EL (cell line): Measurements from ENCODE around the gene UCKL1.
"Not testable (repeated sequence)": the region's sequence is repeated elsewhere in the genome, so short reads cannot be mapped to it uniquely, and the experiment has no call there.

Experiments
- DNase-seq: peaks from one replicate; pipeline ENCODE4 v3.0.0-alpha.2; 2016

UCKL1 gene

GRCh38 chr20:63955827-63956663, at the start of gene UCKL1:
UCKL1 (minus strand) TSS chr20:63956416; CDS start chr20:63956372, 44 bp downstream.
- peak; percentile 86 for DNase-seq

DNA sequence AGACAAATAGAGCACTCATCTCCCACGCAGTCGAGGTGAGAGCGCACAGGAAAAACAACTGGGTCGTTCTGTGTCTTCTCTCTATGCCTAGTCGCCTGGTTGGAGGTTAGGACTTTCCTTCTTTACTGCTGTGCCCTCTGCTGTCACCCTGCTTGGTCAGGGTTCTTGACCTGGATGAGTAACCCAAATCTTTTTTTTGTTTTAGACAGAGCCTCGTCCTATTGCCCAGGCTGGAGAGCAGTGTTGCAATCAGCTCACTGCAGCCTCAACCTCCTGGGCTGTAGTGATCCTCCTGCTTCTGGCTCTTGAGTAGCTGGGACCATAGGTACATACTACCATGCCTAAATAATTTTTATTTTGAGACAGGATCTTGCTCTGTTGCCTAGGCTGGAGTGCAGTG, 49.2 kb upstream of the UCKL1 start:
- DNase-seq: no peak

- DNase-seq: no peak
These were observed 47.9 kb upstream of the UCKL1 start for GRCh38 chr20:64003960-64004725.

- no peak for DNase-seq
These were observed 45.4 kb upstream of the UCKL1 start for GRCh38 chr20:64001607-64002011.

DNA sequence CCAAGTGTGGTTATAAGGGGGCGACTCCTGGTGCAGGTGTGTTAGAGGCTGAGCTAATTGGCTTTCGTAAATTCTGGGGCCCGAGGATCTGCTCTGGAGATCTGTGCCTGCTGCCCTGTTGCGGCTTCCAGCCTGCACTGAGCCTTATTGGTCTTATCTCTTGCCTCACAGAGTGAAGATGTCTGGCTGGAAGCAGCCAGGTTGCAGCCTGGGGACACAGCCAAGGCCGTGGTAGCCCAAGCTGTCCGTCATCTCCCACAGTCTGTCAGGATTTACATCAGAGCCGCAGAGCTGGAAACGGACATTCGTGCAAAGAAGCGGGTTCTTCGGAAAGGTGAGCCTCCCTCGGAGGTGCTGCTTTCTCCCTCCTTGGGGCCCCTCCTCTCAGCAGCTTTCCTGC, 44.7 kb upstream of the UCKL1 start:
- no peak for DNase-seq

- DNase-seq: no peak
These were observed 26.7 kb upstream of the UCKL1 start for GRCh38 chr20:63982937-63983336.

DNA sequence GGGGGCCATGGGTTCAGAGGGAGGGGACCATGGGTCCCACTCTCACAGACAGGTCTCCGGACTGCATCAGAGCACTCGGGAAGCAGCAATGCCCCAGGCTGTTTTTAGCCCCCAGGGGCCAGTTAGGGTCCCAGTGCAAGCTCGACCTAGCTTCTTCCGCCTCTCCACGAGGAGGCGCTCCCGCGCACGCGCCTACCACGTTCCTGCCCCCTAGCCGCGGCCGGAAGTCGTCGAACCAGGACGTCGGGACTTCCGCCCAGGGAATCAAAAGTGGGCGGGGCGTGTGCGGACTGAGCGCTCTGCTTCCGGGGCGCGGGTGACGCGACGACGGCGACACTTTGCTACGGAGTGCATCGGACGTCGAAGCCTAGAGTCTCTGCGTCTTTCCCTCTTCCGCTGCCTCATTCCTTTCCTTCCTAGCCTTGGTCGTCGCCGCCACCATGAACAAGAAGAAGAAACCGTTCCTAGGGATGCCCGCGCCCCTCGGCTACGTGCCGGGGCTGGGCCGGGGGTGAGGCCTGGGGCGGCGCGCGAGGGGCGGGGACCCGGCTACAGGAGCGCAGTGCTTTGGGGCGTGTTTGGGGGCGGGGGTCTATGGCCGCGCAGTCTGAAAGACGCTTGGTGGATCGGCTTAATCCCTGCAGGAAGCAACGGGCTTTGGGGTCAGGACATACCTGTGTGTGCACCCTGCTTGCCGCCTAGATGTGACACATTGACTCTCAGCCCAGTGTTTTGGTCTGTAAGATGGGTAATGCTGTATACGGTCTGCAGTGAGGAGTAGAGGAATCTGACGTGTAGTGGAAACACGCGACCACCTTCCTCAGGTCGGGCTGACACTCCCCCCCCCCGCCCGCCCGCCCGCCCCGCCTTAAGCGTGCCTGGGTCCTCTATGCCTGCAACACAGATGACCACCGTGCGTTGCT, 24.9 kb upstream of the UCKL1 start, which contains the start of gene PRPF6:
Gene PRPF6 (plus strand): TSS at position 327 of the 923 bp plus-strand sequence. CDS start 114 bp downstream, at position 441.
- peak; percentile 95 for DNase-seq

DNA sequence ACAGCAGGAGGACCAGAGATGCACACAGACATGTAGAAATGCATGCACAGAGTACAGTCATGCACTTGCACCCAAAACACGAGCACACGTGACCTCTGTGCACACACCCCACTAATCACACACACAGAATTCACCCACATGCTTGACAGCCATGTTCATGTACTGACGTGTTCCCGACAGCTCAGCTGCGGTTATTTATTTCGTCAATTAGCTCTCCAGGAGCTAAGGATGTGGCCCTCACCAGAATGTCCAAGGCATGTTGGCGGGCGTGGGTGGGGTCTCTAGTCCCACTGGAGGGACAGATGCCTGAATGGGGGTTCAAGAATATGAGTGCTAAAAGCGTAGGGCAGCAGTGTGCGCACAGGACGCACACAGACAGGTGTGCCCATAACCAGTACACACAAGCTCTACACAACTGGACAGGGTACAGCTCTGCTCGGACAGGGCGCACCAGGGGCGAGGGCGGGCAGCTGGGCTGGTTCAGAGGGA, 24.1 kb upstream of the UCKL1 start:
- no peak for DNase-seq

DNA sequence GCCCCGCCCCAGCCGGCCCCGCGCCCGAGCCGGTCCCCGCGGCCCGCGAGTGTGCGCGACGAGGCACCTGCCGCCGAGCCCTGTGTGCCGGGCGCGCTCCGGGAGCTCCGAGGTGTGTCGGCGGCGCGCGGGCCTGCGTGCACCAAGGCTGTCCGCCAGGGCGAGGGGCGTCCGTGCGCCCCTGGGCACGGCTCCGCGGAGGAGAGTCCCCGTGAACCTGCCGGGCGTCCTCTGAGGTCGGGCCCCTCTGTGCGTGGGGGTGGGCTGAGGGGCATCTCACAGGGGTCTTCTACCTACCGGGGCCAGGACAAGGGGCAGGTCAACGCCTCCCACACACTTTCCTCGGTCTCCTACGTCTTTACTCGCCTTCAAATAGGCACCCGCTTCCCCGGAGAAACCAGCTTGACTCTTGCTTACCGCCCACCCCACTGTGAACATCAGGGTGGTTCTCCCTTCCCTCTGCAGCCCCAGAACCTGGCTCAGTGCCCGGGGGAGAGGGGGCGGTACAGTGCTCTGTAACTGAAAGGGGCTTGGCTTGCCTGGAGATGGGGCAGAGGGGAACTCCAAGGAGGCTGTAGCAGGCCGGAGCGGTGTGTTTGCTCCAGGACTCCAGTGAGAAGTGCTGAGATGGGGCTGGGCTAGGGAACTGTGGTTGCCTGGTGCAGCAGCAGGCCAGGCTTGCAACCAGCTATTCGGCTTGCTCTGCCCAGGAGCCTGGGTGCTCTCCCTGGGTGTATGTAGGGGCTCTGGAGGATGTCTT, 23.5 kb upstream of the UCKL1 start, which contains the start of gene SAMD10:
Gene SAMD10 (minus strand): TSS at position 86 of the 760 bp plus-strand sequence. CDS start 175 bp downstream, outside the sequence.
- DNase-seq: peak; percentile 50

- no peak for DNase-seq
These were observed 23.0 kb upstream of the UCKL1 start for GRCh38 chr20:63979229-63979556.

DNA sequence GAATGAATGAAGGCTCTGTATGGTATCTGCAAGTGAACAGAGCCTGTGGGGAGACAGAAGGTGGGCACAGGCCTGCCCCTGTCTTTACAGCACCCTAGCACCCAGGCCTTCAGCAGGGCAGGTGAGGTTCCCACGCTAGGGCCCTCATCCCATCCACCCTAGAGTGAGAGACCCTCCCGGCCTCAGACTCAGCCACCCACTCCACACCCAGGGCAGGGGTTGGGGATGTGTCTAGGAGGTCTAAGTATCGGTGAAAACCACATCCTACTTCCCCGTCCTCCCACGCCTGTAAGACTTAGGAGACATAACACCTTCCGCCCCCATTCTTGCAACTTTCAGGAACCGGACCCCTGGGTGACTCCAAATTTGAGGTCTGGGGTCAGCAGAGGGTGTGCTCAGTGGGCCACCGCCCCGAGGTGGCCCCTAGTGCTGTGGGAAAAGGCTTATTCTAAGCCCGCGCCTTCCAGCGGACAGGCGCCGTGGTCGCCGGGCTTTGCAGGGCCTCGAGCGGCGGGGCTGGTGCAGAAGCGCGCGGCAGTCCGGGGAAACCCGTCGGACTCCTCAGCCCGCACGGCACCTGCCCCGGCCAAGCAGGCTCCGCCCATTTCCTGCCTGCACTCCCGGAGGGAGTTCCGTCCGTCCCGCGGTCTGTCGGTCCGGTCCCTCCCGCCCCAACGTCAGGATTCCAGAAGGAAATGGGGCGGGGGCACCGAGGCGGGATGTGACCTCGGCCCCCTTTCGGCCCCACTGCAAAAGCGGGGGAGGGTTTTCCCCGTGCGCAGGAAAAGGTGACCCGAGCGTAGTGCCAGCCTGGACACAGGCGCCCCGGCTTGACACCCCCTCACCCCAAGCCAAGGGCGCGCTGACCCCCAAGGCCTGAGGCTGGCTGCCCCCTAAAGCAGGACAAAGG, 22.4 kb upstream of the UCKL1 start:
- DNase-seq: peak; percentile 71

DNA sequence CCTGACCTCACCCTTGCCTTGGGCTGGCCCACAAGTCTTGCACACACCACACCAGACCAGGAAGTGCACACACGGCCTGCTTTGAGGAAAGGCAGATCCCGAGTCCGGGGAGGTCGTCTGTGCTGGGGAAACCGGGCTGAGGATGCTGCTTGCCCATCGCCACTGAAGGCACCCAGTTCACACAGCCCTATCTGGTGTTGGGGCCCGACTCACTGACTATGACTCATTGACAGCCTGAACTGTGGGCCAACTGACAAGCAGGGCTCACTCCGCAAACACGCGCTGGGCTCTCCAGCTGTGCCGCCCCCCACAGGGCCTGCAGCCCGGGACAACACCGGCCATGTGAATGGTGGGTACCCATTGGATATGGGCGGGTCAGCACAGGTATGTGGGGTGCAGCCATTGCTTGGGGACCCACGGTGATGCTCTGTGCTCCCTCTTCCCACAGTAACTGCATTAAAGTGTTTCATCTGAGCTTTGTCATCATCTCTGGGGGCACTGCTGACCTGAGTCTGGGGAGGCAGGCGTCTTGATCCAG, 21.6 kb upstream of the UCKL1 start:
- DNase-seq: peak; percentile 87

DNA sequence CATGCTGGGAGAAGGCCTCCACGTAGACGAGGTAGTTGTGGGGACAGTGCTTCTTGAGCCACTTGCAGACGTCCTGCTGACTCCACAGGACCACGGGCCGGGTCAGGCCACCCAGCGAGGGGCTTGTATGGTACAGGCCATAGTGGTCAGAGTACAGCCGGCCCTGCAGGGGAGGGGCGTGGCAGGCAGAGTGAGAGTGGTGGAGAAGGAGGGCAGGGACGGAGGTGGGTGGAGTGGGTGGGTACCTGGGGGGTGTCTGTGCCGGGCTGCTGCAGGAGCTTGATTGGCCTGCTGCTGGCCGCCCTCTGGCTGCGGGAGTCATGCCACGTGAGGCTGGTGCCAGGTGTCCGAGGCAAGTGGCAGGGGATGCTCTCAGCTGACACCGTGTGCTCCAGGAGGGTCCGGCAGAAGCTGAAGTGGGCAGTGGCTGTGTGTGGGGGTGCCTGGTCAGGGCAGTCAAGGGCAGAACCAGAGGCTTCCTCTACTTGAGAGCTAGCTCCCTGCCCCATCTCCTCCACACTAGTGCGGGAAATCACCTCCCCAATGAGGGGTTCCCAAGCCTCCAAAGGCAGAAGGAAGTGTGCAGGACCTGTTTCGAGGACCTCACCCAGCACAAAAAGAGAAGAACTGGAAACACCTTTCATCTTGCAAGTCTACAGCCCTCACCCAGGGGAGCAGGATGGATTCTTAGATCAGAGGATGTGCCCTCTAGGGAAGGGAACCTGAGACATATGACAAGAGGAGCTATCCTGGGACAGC, 20.9 kb upstream of the UCKL1 start:
- no peak for DNase-seq

DNA sequence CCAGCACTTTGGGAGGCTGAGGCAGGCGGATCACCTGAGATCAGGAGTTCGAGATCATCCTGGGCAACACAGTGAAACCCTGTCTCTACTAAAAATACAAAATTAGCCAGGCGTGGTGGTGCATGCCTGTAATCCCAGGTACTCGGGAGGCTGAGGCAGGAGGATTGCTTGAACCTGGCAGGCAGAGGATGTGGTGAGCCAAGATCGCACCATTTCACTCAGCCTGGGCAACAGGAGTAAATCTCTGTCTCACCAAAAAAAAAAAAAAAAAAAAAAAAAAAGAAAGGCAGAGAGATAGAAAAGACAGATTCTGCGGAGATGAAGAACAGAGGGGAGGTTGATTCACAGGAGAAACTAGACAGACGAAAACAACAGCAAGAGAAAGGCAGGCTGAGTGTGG, 20.3 kb upstream of the UCKL1 start:
- not testable (repeated sequence) for DNase-seq

DNA sequence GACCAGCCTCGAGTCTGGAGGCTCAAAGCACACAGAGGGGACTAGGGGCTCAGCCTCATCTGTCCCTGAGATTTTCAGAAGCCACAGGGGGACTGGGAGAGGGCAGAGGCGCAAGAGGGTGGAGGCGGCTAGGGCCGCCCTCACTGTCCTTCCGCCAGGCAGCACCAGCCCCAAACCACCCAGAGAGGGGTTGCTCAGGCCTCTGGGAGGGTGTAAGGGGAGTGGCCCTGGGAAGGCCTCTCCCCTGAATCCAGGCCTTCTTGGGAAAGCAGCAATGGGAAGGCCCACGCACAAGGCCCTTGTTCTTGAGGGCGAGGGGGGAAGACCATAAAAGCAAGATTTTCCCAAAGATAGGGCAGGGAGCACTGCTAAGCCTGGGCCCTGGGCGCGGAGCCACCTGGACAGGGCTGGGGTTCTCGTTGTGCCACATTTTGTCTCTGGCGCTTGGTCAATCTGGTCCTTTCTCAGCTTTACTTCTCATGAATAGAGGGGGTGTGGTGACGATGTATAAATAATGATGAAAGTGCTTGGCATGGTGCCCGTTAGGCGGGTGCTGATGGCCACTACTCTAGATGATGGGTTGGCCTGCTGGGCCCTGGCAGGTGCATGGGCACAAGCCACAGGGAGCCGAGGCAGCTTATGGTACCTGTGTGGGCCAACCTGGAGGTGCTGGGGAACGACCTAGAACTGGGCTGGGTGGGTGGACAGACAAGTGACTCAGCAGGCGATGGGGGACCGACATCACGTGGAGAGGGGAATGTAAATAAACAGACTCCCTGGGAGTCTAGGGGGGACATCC, 18.4 kb upstream of the UCKL1 start:
- DNase-seq: no peak

DNA sequence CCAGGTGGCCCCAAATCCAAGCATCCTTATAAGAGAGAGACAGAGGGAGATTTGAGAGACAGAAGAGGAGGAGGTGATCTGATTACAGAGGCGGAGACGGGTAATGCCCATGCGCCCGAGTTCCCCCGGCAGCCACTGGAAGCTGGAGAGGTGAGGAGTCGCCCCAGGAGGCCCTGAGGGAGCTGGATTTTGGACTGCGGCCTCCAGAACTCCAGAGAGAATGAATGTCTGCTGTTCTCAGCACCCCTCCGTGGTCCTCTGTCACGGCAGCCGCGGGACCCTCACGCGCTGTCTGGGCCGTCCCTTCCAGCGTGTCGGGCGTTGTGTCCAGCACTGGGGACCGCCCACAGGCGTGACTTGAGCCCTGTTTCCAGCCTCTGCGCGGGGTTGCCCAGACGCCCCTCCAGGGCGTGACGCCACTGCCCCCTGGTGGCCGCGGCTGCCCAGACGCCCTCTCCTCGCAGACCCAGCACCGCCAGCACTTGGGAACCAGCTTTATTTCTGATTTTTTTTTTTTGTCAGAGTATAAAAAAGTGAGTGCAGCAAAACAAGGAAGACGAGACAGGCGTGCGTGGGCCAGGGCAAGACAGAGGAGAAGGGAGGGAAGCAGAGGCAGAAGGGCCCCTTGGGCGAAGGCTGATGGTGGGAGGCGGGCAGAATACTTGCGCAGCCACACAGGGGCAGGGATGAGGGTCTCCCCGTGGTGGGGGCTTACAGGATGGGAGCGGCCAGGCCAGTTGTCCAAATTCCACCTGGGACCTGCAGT, 17.6 kb upstream of the UCKL1 start:
- DNase-seq: peak; percentile 82

DNA sequence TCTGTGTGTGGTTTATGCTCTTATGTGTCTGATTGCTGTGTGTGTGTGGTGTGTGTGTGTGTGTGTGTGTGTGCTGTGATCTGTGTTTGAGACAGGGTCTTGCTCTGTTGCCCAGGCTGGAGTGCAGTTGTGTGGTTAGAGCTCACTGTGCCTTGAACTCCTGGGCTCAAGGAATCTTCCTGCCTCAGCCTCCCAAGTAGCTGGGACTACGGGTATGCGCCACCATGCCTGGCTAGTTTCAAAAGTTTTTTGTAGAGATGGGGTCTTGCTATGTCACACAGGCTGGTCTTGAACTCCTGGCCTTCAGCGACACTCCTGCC, 16.9 kb upstream of the UCKL1 start:
- no peak for DNase-seq
